DOHH2 (cell line): ENCODE data around the gene IGFLR1.

ENCODE experiments used
- H3F3A ChIP-seq: fragments of 200-600 bp; sonication (generic), shearing (Covaris generic); 2 replicates; pipeline ENCODE4 v1.6.0; 2016; ENCODE audit warnings: antibody characterized with exemption, mild to moderate bottlenecking; ENCODE audit not compliant: control insufficient read depth, insufficient read depth
- H3K27ac ChIP-seq: fragments of 200-600 bp; sonication (generic); 2 replicates; pipeline ENCODE4 v1.5.1; 2014; ENCODE audit warnings: low read depth, mild to moderate bottlenecking, low read length, moderate library complexity
- H3K27me3 ChIP-seq: fragments of 200-600 bp; sonication (generic); 2 replicates; pipeline ENCODE4 v1.6.1; 2014; ENCODE audit warnings: mild to moderate bottlenecking, low read length, mixed read lengths; ENCODE audit not compliant: control insufficient read depth
- H3K36me3 ChIP-seq: fragments of 200-600 bp; sonication (generic); 2 replicates; pipeline ENCODE4 v1.6.1; 2014; ENCODE audit warnings: mild to moderate bottlenecking, low read length, moderate library complexity, mixed read lengths; ENCODE audit not compliant: control insufficient read depth
- H3K4me1 ChIP-seq: fragments of 200-600 bp; sonication (generic); 2 replicates; pipeline ENCODE4 v1.6.1; 2014; ENCODE audit warnings: mild to moderate bottlenecking, low read length, mixed read lengths; ENCODE audit not compliant: control insufficient read depth
- H3K4me2 ChIP-seq: fragments of 200-600 bp; sonication (generic); 2 replicates; pipeline ENCODE4 v1.6.0; 2014; ENCODE audit warnings: mild to moderate bottlenecking, low read length, moderate library complexity
- H3K4me3 ChIP-seq: fragments of 200-600 bp; sonication (generic); 2 replicates; pipeline ENCODE4 v1.5.1; 2014; ENCODE audit warnings: mild to moderate bottlenecking, low read length, mixed read lengths
- H3K79me2 ChIP-seq: fragments of 200-600 bp; sonication (generic); 2 replicates; pipeline ENCODE4 v1.6.1; 2014; ENCODE audit warnings: mild to moderate bottlenecking, low read length, mixed read lengths; ENCODE audit not compliant: control insufficient read depth
- H3K9me2 ChIP-seq: fragments of 200-600 bp; sonication (generic); replicated peaks from 2 replicates; pipeline ENCODE4 v1.6.1; 2014; ENCODE audit warnings: mild to moderate bottlenecking, low read length, mixed read lengths; ENCODE audit not compliant: control insufficient read depth
- H3K9me3 ChIP-seq: fragments of 200-600 bp; sonication (generic); 2 replicates; pipeline ENCODE4 v1.6.1; 2014; ENCODE audit warnings: antibody characterized with exemption, low read length, mixed read lengths; ENCODE audit not compliant: control insufficient read depth, insufficient read depth
- H4K20me1 ChIP-seq: fragments of 200-600 bp; sonication (generic); 2 replicates; pipeline ENCODE4 v1.6.0; 2014; ENCODE audit warnings: low read depth, mild to moderate bottlenecking, antibody characterized with exemption, low read length, moderate library complexity; ENCODE audit not compliant: control insufficient read depth, insufficient read depth
- EZH2phosphoT487 ChIP-seq: fragments of 200-600 bp; sonication (generic); IDR thresholded peaks from 2 replicates; pipeline ENCODE4 v1.6.1; 2017; ENCODE audit warnings: borderline replicate concordance, mild to moderate bottlenecking, antibody characterized with exemption, low read length, moderate library complexity, mixed read lengths
- TF ChIP-seq, protein P1 (sequence below): fragments of 200-600 bp; sonication (generic); IDR thresholded peaks from one replicate; pipeline ENCODE4 v1.5.1; 2014; ENCODE audit warnings: antibody characterized with exemption, mild to moderate bottlenecking, low read depth, low read length; ENCODE audit not compliant: poor library complexity, severe bottlenecking

IGFLR1 gene

DNA sequence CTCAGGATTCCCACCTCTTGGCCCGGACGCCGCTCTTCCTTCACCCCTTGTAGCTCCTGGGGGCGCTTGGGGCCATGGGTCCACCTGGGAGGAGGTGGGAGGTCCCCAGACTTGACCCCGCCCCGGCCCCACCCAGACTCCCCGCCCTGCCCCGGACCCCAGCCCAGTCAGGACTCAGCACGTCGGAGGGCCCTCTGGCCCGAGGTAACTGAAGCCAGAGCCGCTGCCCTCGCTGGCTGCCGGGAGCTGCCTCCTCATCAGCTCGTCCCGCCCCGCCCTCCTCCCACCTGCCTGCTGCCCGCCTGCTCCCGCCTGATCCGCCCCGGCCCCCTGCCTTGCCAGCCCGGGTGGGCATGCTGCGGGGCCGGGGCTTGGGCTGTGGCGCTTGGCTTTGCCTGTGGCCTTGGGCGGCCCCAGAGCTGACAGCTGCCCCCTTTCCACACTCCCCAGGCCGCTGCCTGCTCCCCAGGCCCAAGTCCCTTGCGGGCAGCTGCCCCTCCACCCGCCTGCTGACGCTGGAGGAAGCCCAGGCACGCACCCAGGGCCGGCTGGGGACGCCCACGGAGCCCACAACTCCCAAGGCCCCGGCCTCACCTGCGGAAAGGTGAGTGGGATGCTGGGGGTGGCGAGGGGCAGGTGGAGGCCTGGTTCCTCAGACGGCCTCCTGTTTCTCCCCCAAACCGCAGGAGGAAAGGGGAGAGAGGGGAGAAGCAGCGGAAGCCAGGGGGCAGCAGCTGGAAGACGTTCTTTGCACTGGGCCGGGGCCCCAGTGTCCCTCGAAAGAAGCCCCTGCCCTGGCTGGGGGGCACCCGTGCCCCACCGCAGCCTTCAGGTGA is 42.5 kb upstream of the IGFLR1 start:
- H3K4me3 ChIP-seq, result no peak overlapping the region
- H4K20me1 ChIP-seq, result no peaks in the 10 kb centered on the region
- no peak for TF ChIP-seq EZH2phosphoT487
- TF ChIP-seq, protein P1, sequence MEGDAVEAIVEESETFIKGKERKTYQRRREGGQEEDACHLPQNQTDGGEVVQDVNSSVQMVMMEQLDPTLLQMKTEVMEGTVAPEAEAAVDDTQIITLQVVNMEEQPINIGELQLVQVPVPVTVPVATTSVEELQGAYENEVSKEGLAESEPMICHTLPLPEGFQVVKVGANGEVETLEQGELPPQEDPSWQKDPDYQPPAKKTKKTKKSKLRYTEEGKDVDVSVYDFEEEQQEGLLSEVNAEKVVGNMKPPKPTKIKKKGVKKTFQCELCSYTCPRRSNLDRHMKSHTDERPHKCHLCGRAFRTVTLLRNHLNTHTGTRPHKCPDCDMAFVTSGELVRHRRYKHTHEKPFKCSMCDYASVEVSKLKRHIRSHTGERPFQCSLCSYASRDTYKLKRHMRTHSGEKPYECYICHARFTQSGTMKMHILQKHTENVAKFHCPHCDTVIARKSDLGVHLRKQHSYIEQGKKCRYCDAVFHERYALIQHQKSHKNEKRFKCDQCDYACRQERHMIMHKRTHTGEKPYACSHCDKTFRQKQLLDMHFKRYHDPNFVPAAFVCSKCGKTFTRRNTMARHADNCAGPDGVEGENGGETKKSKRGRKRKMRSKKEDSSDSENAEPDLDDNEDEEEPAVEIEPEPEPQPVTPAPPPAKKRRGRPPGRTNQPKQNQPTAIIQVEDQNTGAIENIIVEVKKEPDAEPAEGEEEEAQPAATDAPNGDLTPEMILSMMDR, result no peak
- H3F3A ChIP-seq, result no peaks in the 10 kb centered on the region
- no peaks in the 10 kb centered on the region for H3K9me3 ChIP-seq
- H3K27me3 ChIP-seq, result no peaks in the 10 kb centered on the region
- no peaks in the 10 kb centered on the region for H3K9me2 ChIP-seq
- H3K36me3 ChIP-seq, result no peaks in the 10 kb centered on the region
- no peaks in the 10 kb centered on the region for H3K79me2 ChIP-seq
- H3K27ac ChIP-seq, result no peak overlapping the region
- no peaks in the 10 kb centered on the region for H3K4me1 ChIP-seq
- H3K4me2 ChIP-seq, result no peak overlapping the region

DNA sequence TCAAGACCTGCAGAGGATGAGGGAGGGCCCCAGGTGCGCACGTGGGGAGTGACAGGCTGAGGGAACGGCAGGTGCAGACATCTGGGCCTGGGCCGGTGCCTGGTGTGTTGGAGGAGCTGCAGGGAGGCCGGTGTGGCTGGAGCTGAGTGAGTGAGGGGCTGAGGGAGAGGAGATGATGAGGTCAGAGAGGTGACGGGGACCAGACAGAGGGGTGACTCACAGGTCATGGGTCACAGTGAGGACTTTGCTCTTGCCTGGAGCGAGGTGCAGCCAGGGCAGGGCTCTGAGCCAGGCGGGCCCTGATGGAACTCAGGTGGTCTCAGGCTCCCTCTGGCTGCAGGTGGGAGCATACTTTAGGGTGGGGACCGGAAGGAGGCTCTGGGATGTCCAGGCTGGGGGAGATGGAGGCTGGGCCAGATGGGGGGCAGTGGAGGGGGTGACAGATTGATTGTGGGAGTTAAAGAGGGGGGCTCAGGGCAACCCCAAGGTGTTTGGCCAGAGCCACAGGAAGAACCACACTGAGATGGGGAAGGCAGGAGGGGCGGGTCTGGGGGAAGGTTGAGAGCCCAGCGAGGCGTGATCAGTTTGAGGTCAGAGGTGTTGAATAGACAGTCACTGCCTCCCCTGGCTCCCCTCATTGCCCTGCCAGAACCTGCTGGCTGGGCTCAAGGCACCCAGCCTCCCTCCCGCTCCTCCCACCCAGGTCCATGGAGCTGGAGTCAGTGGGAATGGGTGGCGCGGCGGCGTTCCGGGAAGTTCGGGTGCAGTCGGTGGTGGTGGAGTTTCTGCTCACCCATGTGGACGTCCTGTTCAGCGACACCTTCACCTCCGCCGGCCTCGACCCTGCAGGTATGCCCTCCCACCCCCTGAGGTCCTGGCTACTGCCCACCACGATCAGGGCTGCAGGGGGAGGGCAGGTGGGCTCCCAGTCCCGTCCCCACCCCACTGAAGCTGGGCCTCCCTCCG is 41.5 kb upstream of the IGFLR1 start:
- no peak overlapping the region for H3K4me3 ChIP-seq

DNA sequence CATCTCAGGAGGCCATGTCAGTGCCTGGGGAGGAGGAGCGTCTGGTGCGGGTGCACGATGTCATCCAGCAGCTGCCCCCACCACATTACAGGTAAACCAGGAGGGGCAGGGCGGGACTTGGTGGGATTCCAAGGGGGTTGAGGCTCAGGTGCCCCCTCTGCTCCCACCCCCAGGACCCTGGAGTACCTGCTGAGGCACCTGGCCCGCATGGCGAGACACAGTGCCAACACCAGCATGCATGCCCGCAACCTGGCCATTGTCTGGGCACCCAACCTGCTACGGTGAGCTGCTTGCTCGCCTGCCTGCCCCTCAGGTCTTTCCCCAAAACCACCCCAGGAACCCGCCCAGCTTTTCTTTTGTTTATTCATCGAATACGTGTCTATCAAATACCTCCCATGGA is 40.3 kb upstream of the IGFLR1 start:
- Histone ChIP-seq H3K9me2 (no peaks in the 10 kb centered on the region), H3K79me2 (no peaks in the 10 kb centered on the region), H3K27me3 (no peaks in the 10 kb centered on the region), H3K4me1 (no peaks in the 10 kb centered on the region), H3K36me3 (no peaks in the 10 kb centered on the region), H3F3A (no peaks in the 10 kb centered on the region), H4K20me1 (no peaks in the 10 kb centered on the region), H3K27ac (no peak overlapping the region), H3K9me3 (no peaks in the 10 kb centered on the region), H3K4me3 (no peak overlapping the region), H3K4me2 (no peak overlapping the region)
- TF ChIP-seq, protein P1, result no peak
- TF ChIP-seq EZH2phosphoT487, result no peak

More for the DNA sequence above, 41.5 kb upstream of the IGFLR1 start:
- Histone ChIP-seq H4K20me1 (no peaks in the 10 kb centered on the region), H3K4me2 (no peak overlapping the region), H3F3A (no peaks in the 10 kb centered on the region), H3K4me1 (no peaks in the 10 kb centered on the region), H3K36me3 (no peaks in the 10 kb centered on the region), H3K9me3 (no peaks in the 10 kb centered on the region), H3K27ac (no peak overlapping the region), H3K9me2 (no peaks in the 10 kb centered on the region), H3K27me3 (no peaks in the 10 kb centered on the region), H3K79me2 (no peaks in the 10 kb centered on the region)
- TF ChIP-seq, protein P1, result no peak
- no peak for TF ChIP-seq EZH2phosphoT487
